Chondrocyte (in vitro differentiated cells): ENCODE measurements around the gene TMEM164. TPM values are rescaled to one million over a fixed set of nuclear protein-coding genes. Genes with fewer than 3 reads are reported as not detected.

Experiments used
- DNase-seq: peaks from one replicate; pipeline ENCODE4 v3.0.0; 2021; ENCODE audit warnings: mixed read lengths, low spot score
- H3K27ac Mint-ChIP-seq: one replicate; pipeline ENCODE4 v1.8.0; 2021; ENCODE audit warnings: mild to moderate bottlenecking, moderate library complexity, mixed read lengths; ENCODE audit not compliant: unreplicated experiment
- H3K27me3 Mint-ChIP-seq: 2 replicates; pipeline ENCODE4 v1.8.0; 2021; ENCODE audit warnings: low read depth, mixed read lengths
- H3K36me3 Mint-ChIP-seq: 2 replicates; pipeline ENCODE4 v1.8.0; 2021; ENCODE audit warnings: low read depth, mixed read lengths
- H3K4me1 Mint-ChIP-seq: 2 replicates; pipeline ENCODE4 v1.8.0; 2021; ENCODE audit warnings: low read depth, mild to moderate bottlenecking, mixed read lengths
- H3K4me3 Mint-ChIP-seq: one replicate; pipeline ENCODE4 v1.8.0; 2021; ENCODE audit warnings: mild to moderate bottlenecking, moderate library complexity, mixed read lengths; ENCODE audit not compliant: unreplicated experiment
- H3K9me3 Mint-ChIP-seq: 2 replicates; pipeline ENCODE4 v1.8.0; 2021; ENCODE audit warnings: low read depth, mixed read lengths
- CTCF ChIP-seq: fragments of 200-600 bp; sonication (generic); IDR thresholded peaks from 2 replicates; pipeline ENCODE4 v1.5.0; 2021; ENCODE audit warnings: antibody characterized with exemption, mild to moderate bottlenecking, moderate library complexity
- total RNA-seq: library from RNA; stranded (reverse); gene quantifications from 3 replicates; pipeline ENCODE4 v1.2.1, GENCODE V29; 2021

Gene TMEM164
- total RNA-seq, 1 donor from 2014 or later, result 11.8 TPM

- peaks cover 9% of the 10 kb centered on the region for H3K4me1 Mint-ChIP-seq
- H3K4me3 Mint-ChIP-seq, result no peak overlapping the region
- H3K9me3 Mint-ChIP-seq, result peaks cover 10% of the 10 kb centered on the region
- DNase-seq, result no peak
- H3K27me3 Mint-ChIP-seq, result no peaks in the 10 kb centered on the region
- no peak overlapping the region for H3K27ac Mint-ChIP-seq
- no peaks in the 10 kb centered on the region for H3K36me3 Mint-ChIP-seq
- no peak for TF ChIP-seq CTCF
Observed at GRCh38 chrX:110060846-110061537, 58.1 kb downstream of the TMEM164 start.

DNA sequence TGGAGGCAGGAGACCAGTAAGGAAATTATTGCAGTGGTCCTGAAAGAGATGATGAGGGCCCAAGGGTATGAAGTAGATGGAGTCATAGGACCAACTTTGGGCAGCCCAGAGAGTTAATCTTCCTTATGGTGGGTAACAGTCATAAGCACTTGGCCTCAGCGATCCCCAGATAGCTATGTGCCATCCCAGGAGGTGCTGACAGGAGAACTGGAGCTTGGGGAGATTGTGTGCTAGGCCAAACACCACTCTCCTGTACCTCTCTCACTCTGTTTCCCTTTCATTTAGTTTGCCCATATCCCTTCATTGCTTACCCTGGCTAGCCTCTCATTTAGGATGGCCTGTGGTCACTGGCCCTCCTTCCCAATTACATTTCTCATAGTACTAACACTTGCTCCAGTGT lies 60.0 kb downstream of the TMEM164 start:
- TF ChIP-seq CTCF, result no peak
- Mint-ChIP-seq H3K4me1 (peaks cover 9% of the 10 kb centered on the region), H3K27me3 (no peaks in the 10 kb centered on the region), H3K36me3 (no peaks in the 10 kb centered on the region), H3K27ac (no peak overlapping the region), H3K9me3 (peaks cover 10% of the 10 kb centered on the region), H3K4me3 (no peak overlapping the region)
- no peak for DNase-seq

DNA sequence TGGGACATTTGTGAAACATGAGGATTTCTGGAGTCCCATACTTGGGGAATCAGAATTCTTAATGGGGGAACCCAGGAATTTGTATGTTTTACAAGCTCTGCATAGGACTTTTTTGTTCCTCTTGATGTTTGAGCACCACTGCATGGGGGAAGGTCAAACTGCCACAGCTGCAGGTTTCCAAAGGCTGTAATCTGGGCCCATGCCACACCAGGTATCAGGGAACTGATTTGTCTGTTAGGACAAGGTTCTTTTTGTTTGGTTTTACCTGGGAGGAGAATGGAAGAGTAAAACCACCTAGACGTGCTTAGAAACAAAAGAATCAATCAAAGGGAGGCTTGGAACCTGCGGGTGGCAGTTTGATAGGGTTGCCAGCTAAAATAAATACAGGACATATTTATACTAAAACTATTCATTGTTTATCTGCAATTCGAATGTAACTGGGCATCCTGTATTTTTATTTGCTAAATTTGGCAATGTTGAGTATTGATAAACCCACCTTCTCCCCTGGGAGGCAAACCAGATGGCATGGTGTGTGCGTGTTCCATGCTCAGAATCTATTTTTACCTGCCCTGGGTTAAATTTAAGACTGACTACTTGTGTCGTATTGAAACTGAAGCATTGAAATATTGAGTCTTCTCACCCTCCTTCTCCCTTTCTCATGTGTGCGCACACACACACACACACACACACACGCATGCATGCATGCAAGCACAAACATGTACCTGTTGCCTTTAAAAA lies 63.7 kb downstream of the TMEM164 start:
- H3K27me3 Mint-ChIP-seq, result no peaks in the 10 kb centered on the region
- no peak for DNase-seq
- no peak overlapping the region for H3K27ac Mint-ChIP-seq
- peaks cover under 1% of the 10 kb centered on the region for H3K4me1 Mint-ChIP-seq
- H3K9me3 Mint-ChIP-seq, result no peaks in the 10 kb centered on the region
- no peak overlapping the region for H3K4me3 Mint-ChIP-seq
- no peak for TF ChIP-seq CTCF
- no peaks in the 10 kb centered on the region for H3K36me3 Mint-ChIP-seq

DNA sequence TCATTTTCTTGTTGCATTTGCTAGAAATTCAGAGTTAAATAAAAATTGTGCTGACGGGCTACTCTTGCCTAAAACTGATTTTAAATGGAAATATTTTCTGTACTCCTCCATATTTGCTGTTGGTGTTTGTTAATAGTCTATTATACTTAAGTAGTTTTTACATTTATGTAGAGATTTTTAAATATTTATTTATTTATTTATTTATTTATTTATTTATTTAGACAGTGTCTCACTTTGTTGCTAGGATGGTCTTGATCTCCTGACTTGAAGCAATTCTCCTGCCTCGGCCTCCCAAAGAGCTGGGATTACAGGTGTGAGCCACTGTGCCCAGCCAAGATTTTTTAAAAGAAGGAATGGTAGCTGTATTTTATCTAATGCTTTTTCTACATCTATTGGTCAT lies 68.1 kb downstream of the TMEM164 start:
- TF ChIP-seq CTCF, result no peak
- peaks cover 6% of the 10 kb centered on the region for H3K36me3 Mint-ChIP-seq
- H3K4me3 Mint-ChIP-seq, result no peak overlapping the region
- no peak overlapping the region for H3K27ac Mint-ChIP-seq
- peaks cover 13% of the 10 kb centered on the region for H3K9me3 Mint-ChIP-seq
- no peak for DNase-seq
- H3K4me1 Mint-ChIP-seq, result no peaks in the 10 kb centered on the region
- H3K27me3 Mint-ChIP-seq, result no peaks in the 10 kb centered on the region

- TF ChIP-seq CTCF, result no peak
- Mint-ChIP-seq H3K4me3 (no peak overlapping the region), H3K4me1 (peaks cover 22% of the 10 kb centered on the region), H3K27me3 (no peaks in the 10 kb centered on the region), H3K27ac (no peak overlapping the region), H3K9me3 (peaks cover 10% of the 10 kb centered on the region), H3K36me3 (peaks cover 6% of the 10 kb centered on the region)
- no peak for DNase-seq
Observed at GRCh38 chrX:110081320-110081719, 78.4 kb downstream of the TMEM164 start.
